Measurements from ENCODE around the gene PDF.
"Not testable (repeated sequence)": the region's sequence is repeated elsewhere in the genome, so short reads cannot be mapped to it uniquely, and the experiment has no call there.

The PDF gene

DNA sequence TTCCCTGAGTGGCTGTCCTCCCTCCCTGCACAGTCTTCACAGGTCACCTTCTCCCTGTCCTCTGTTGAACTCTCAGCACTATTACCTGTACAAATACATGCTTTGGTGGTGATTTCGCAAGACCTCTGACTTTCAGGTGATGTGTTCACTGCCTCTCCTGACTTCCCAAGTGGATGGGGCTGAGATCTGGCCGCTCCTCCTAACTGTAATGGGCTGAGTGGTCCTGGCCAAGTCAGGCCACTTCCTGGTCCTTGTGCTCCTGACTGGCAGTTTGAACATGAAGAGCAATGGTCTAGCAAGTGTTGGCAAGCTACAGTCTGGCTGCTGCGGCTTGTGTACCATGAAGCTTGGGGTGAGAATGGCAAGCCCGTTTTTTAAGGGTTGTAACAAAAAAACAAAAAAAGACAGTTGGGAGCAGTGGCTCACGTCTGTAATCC lies 32.9 kb upstream of the PDF start:
- Mint-ChIP-seq H3K27ac (no peak overlapping the region), H3K36me3 (ENCODE audit: low read depth) (peaks cover 50% of the 10 kb centered on the region), H3K4me3 (no peak overlapping the region), H3K9me3 (no peaks in the 10 kb centered on the region), H3K4me1 (no peaks in the 10 kb centered on the region), H3K27me3 (ENCODE audit: low read depth) (no peaks in the 10 kb centered on the region)
- TF ChIP-seq, protein P1, sequence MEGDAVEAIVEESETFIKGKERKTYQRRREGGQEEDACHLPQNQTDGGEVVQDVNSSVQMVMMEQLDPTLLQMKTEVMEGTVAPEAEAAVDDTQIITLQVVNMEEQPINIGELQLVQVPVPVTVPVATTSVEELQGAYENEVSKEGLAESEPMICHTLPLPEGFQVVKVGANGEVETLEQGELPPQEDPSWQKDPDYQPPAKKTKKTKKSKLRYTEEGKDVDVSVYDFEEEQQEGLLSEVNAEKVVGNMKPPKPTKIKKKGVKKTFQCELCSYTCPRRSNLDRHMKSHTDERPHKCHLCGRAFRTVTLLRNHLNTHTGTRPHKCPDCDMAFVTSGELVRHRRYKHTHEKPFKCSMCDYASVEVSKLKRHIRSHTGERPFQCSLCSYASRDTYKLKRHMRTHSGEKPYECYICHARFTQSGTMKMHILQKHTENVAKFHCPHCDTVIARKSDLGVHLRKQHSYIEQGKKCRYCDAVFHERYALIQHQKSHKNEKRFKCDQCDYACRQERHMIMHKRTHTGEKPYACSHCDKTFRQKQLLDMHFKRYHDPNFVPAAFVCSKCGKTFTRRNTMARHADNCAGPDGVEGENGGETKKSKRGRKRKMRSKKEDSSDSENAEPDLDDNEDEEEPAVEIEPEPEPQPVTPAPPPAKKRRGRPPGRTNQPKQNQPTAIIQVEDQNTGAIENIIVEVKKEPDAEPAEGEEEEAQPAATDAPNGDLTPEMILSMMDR (IDR thresholded peaks at IDR 0.05; ENCODE audit: unreplicated experiment in 3 of 3), result no peak

DNA sequence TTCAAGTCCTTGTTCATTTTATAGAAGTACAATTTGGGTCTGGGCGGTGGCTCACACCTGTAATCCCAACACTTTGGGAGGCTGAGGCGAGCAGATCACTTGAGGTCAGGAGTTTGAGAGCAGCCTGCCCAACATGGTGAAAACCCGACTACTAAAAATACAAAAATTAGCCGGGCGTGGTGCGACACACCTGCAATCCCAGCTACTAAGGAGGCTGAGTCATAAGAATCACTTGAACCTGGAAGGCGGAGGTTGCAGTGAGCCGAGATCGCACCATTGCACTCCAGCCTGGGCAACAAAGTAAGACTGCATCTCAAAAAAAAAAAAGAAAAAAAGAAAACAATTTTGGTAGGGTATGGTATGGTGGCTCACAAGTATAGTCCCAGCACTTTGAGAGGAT lies 29.7 kb upstream of the PDF start:
- Mint-ChIP-seq H3K36me3 (ENCODE audit: low read depth) (peaks cover 41% of the 10 kb centered on the region), H3K4me1 (peaks cover 18% of the 10 kb centered on the region)
- H3K4me3 Mint-ChIP-seq; H3K9me3 Mint-ChIP-seq; H3K27me3 Mint-ChIP-seq (ENCODE audit: low read depth); H3K27ac Mint-ChIP-seq: not testable (repeated sequence)

DNA sequence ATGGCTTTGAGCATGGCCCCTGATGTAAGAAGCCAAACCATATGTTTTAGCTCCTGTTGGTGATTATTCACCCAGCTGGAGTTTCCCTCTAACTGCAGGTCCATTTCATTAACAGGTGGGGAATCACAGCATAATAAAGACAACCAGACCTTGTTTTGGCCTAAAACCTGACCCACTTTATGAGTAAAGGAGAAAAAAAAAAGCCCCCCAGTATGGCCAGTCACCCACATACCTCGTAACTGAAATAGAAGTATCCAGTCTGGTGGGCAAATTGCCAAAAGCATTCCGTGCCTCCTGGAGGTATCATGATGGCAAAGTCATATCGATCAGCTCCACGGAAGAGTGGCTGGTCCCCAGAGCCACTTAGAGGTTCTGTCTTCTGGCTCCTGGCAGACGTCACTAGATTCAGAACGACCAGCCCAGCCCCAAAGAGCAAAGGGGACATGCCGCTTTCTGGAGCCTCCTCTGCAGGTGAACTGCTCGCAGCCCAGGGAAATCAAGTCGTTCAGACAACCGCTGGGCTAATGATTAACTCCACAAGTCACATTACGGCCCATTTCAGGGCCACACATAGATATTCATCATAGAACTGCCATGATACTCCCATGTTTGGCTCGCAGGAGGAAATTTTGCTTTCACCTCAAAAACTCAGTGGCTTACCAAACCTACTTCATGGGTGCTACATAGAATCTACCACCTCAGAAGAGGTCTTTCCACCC lies 21.1 kb upstream of the PDF start, which contains the start of gene TMED6:
TSS of gene TMED6 (minus strand) at position 478 of the 719 bp plus-strand sequence. CDS start at position 445, 33 bp downstream.
- no peaks in the 10 kb centered on the region for H3K9me3 Mint-ChIP-seq
- H3K27me3 Mint-ChIP-seq (ENCODE audit: low read depth), result no peaks in the 10 kb centered on the region

DNA sequence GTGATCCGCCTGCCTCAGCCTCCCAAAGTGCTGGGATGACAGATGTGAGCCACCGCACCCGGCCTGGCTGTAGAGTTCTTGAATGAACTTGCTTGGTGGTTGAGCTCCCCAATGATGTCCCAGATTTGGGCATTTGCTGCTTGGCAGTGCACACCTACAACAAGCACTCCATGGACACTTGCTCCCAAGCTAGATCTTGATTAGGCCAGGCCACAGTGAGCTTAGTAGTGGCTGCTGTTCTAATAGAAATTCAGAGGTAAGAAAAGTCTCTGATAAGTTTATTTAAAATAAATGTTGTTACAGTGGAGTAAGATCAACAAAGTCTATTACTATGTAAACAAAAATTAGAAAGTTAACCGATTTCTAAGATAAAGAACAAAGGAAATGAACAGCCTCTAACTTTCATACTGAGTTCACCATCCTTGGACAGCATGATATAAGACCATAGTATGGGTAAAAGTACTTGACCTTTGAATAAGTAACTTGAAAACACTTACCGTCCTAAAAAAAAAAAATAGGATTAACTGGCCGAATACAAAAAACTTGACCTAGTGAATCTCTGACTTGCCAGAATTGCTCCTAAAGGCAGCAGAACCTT lies 20.2 kb upstream of the PDF start:
- Mint-ChIP-seq H3K9me3 (no peaks in the 10 kb centered on the region), H3K36me3 (ENCODE audit: low read depth) (peaks cover 13% of the 10 kb centered on the region), H3K27me3 (ENCODE audit: low read depth) (no peaks in the 10 kb centered on the region), H3K27ac (peak overlapping the region; percentile 7 to 66 (median 41)), H3K4me1 (peaks cover 9% of the 10 kb centered on the region), H3K4me3 (no peak overlapping the region)
- TF ChIP-seq, protein P1 (IDR thresholded peaks at IDR 0.05; ENCODE audit: unreplicated experiment in 3 of 3), result no peak

More for the DNA sequence above, 21.1 kb upstream of the PDF start, which contains the start of gene TMED6:
- Mint-ChIP-seq H3K4me3 (peak within 1 kb of the TSS in 1 of 3 experiments; percentile 22), H3K27ac (peak within 1 kb of the TSS; percentile 7 to 66 (median 41)), H3K36me3 (ENCODE audit: low read depth) (peaks cover 20% of the 10 kb centered on the region), H3K4me1 (peaks cover 13% of the 10 kb centered on the region)
- TF ChIP-seq, protein P1 (IDR thresholded peaks at IDR 0.05; ENCODE audit: unreplicated experiment in 3 of 3), result no peak

DNA sequence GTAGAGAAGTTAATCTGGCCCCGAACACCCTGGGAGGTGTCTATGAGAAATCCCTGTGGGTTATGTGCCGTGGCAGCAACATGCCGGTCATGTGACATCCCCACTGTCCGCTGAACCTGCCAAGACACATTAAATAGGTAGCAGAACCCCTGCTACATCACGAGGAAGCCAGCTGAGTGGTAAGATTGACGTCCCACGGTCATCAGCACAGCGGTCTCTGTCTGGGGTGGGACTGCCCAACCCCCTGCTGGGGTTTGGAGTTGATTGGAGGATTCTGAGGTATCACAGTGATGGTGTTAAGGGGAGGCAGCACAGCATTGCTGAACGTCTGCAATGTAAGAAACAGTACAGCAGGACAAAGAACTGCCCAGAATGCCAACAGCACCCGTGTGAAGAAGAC lies 19.1 kb upstream of the PDF start:
- TF ChIP-seq, protein P1 (IDR thresholded peaks at IDR 0.05; ENCODE audit: unreplicated experiment in 3 of 3), result no peak
- Mint-ChIP-seq H3K9me3 (no peaks in the 10 kb centered on the region), H3K36me3 (ENCODE audit: low read depth) (peaks cover 9% of the 10 kb centered on the region), H3K4me3 (no peak overlapping the region), H3K27ac (no peak overlapping the region), H3K27me3 (ENCODE audit: low read depth) (no peaks in the 10 kb centered on the region), H3K4me1 (peaks cover 5% of the 10 kb centered on the region)

DNA sequence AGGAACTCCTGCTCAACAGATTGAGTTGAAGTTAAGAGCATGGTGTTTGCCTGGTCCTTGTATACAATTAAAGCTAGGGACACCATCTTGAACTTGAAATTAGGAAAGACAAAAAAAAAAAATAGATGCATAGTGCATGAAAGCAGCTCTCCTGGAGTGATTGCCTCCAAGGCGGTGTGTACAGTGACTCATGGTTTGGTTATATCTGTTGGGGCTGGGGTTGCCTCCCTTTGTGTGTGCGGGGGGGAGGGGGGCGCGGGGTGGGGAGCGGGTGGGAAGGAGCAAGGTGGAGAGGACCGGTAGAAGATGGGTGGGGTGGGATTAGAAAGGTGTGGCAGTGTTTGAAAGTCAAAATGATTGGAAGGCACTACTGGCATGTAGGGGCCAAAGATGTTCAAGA lies 17.8 kb upstream of the PDF start:
- TF ChIP-seq, protein P1 (IDR thresholded peaks at IDR 0.05; ENCODE audit: unreplicated experiment in 3 of 3), result no peak
- H3K27ac Mint-ChIP-seq, result no peak overlapping the region
- peaks cover 5% of the 10 kb centered on the region for H3K4me1 Mint-ChIP-seq
- peaks cover 11% of the 10 kb centered on the region for H3K36me3 Mint-ChIP-seq (ENCODE audit: low read depth)
- no peaks in the 10 kb centered on the region for H3K27me3 Mint-ChIP-seq (ENCODE audit: low read depth)
- no peaks in the 10 kb centered on the region for H3K9me3 Mint-ChIP-seq
- H3K4me3 Mint-ChIP-seq, result no peak overlapping the region
